GM12878 (cell line): Measurements from ENCODE around the gene CORO1C. TPM values are rescaled to one million over a fixed set of nuclear protein-coding genes. Genes with fewer than 3 reads are reported as not detected.

Experiments used
- ATAC-seq: fragments of 200-7000 bp; cut with Tn5 transposase; 3 replicates; pipeline ENCODE4 v1.9.1; 2020; ENCODE audit warnings: mild to moderate bottlenecking, moderate library complexity
- BruUV-seq: library from RNA; stranded (reverse); fragments of 400-500 nt; replicated peaks from 2 replicates; lab custom pipeline; 2021; lab: Mats Ljungman, UMichigan
- CTCF ChIA-PET: fragments of 300-600 bp; sonication (Branson Sonifier 250); formaldehyde crosslinking; extraction: SDS; loops from one replicate; lab custom pipeline; 2021; ENCODE audit warnings: inconsistent platforms; lab: Yijun Ruan, JAX
- POLR2A ChIA-PET: fragments of 350-600 bp; formaldehyde crosslinking; extraction: SDS; loops from one replicate; lab custom pipeline; 2021; ENCODE audit warnings: inconsistent platforms; lab: Charles Lee
- RAD21 ChIA-PET: fragments of 300-600 bp; sonication (Branson Sonifier 250); formaldehyde crosslinking; loops from one replicate; lab custom pipeline; 2023; ENCODE audit warnings: antibody characterized with exemption; ENCODE audit not compliant: unreplicated experiment; lab: Charles Lee
- SMC1A ChIA-PET: fragments of 300-600 bp; sonication (Branson Sonifier 250); formaldehyde crosslinking; loops from one replicate; lab custom pipeline; 2023; ENCODE audit not compliant: unreplicated experiment, uncharacterized antibody; lab: Charles Lee
- DNase-seq: peaks from one replicate; pipeline ENCODE4 v3.0.0-alpha.2; 2011; ENCODE audit warnings: low read depth, low spot score
- FAIRE-seq: peaks from 3 replicates; lab custom pipeline; 2011; peaks lifted over from hg19 to GRCh38; lab: Jason Lieb, UNC
- H2AFZ ChIP-seq: 2 replicates; pipeline ENCODE4 v1.6.0; 2011; ENCODE audit warnings: low read depth, low read length, control low read depth; ENCODE audit not compliant: control insufficient read depth
- H3K27ac ChIP-seq: 2 replicates; pipeline ENCODE4 v1.5.1; 2011; ENCODE audit warnings: control low read depth; ENCODE audit not compliant: control insufficient read depth, insufficient read depth
- H3K27me3 ChIP-seq, 2 experiments: replicated peaks in 1 of 2; 2 replicates each; pipeline versions ENCODE4 v1.6.0 to v1.6.1; 2011; ENCODE audit warnings: low read length in 1 of 2; ENCODE audit not compliant: control insufficient read depth in 2 of 2, insufficient read depth in 2 of 2
- H3K36me3 ChIP-seq, 2 experiments: 2 replicates each; pipeline ENCODE4 v1.5.1; 2011; ENCODE audit warnings: low read length in 1 of 2; ENCODE audit not compliant: control insufficient read depth in 2 of 2, insufficient read depth in 2 of 2
- H3K4me1 ChIP-seq: 2 replicates; pipeline ENCODE4 v1.6.1; 2011; ENCODE audit warnings: mild to moderate bottlenecking, low read length, moderate library complexity, mixed read lengths; ENCODE audit not compliant: control insufficient read depth, insufficient read depth
- H3K4me2 ChIP-seq: 2 replicates; pipeline ENCODE4 v1.6.0; 2011; ENCODE audit warnings: control low read depth; ENCODE audit not compliant: control insufficient read depth, insufficient read depth
- H3K4me3 ChIP-seq: fragments of 200-600 bp; sonication (generic); 2 replicates; pipeline ENCODE4 v1.5.1; 2016
- H3K79me2 ChIP-seq: 2 replicates; pipeline ENCODE4 v1.6.0; 2011; ENCODE audit warnings: low read length; ENCODE audit not compliant: control insufficient read depth, insufficient read depth
- H3K9ac ChIP-seq: 2 replicates; pipeline ENCODE4 v1.8.0; 2011; ENCODE audit warnings: low read length, control low read depth, mixed read lengths; ENCODE audit not compliant: control insufficient read depth, insufficient read depth
- H3K9me3 ChIP-seq: replicated peaks from 3 replicates; pipeline ENCODE4 v1.5.1; 2011; ENCODE audit warnings: mild to moderate bottlenecking, low read length; ENCODE audit not compliant: control insufficient read depth, insufficient read depth
- H4K20me1 ChIP-seq: 2 replicates; pipeline ENCODE4 v1.6.0; 2011; ENCODE audit not compliant: control insufficient read depth, insufficient read depth
- SPI1 ChIP-seq: IDR thresholded peaks from 2 replicates; pipeline ENCODE4 v1.6.1; 2011; ENCODE audit warnings: low read depth, mild to moderate bottlenecking, low read length, moderate library complexity, borderline replicate concordance; ENCODE audit not compliant: insufficient read depth
- TAF1 ChIP-seq: IDR thresholded peaks from 2 replicates; pipeline ENCODE4 v1.6.1; 2011; ENCODE audit warnings: mild to moderate bottlenecking, low read depth, low read length, borderline replicate concordance
- ZBTB4 ChIP-seq: fragments of 450-650 bp; formaldehyde crosslinking; IDR thresholded peaks from 2 replicates; pipeline ENCODE4 v1.4.0; 2022; ENCODE audit warnings: mild to moderate bottlenecking, moderate library complexity
- WGBS: methylation state at CpG from one replicate; pipeline ENCODE4 v1.1.6; 2016; ENCODE audit warnings: low lambda C conversion rate; ENCODE audit not compliant: insufficient replicate concordance, insufficient coverage; ENCODE audit errors: missing lambda C conversion rate; 5-methylcytosine and 5-hydroxymethylcytosine counted together
- in situ Hi-C: fragments of 300-500 bp; cut with MboI; formaldehyde crosslinking; loops from 9 replicates; pipeline ENCODE4 v1.14.3; 2018; ENCODE audit warnings: mixed read lengths
- intact Hi-C: fragments of 100-400 bp; cut with micrococcal nuclease; formaldehyde crosslinking; loops from one replicate; pipeline ENCODE4 v1.14.2; 2022; ENCODE audit not compliant: unreplicated experiment
- polyA plus RNA-seq, 11 experiments: library from polyadenylated mRNA; depleted of rRNA in 4 of 11; unstranded in 6 of 11; stranded (reverse) in 5 of 11; fragments of >200 nt; fragmentation: Nextera tagmentation in 4 of 11; fragmentation: Illumina TruSeq in 1 of 11; extraction: Ambion mirVana in 4 of 11; extraction: Trizol in 1 of 11; gene quantifications; 1 replicate in 1 of 11; 2 replicates in 10 of 11; pipeline versions ENCODE4 v1.2.1 to v1.2.3, GENCODE V29; 2011 to 2016; ENCODE audit warnings: inconsistent platforms in 2 of 11, missing spikeins in 2 of 11, low read depth in 1 of 11
- total RNA-seq, 4 experiments: library from RNA; depleted of rRNA in 3 of 4; stranded (reverse); fragments of >200 nt in 3 of 4; fragmentation: Illumina TruSeq in 1 of 4; extraction: Trizol in 1 of 4; gene quantifications; 2 replicates each; pipeline versions ENCODE4 v1.2.1 to v1.2.3, GENCODE V29; 2013 to 2021

CORO1C gene
- total and polyA plus RNA-seq, 10 of the 15 experiments (the other 5 are each of a cell fraction or from before 2014, with no cell fraction given) = 52.7 to 254 (median 171) TPM

- Histone ChIP-seq H3K4me2 (no peak overlapping the region), H4K20me1 (no peaks in the 10 kb centered on the region), H3K4me1 (peaks cover 20% of the 10 kb centered on the region), H2AFZ (no peak overlapping the region), H3K36me3 (peaks cover 12 to 45% of the 10 kb centered on the region in 2 experiments), H3K27ac (peak overlapping the region; percentile 11; the same call in 1 of the 2 replicates), H3K9me3 (no peaks in the 10 kb centered on the region), H3K79me2 (peaks cover 69% of the 10 kb centered on the region), H3K4me3 (no peak overlapping the region), H3K9ac (no peak overlapping the region), H3K27me3 (no peaks in the 10 kb centered on the region)
- BruUV-seq = no TSS peak
- ATAC-seq = peak; percentile 70
- 62% methylated on average over 5 of the region's 5 CpGs for WGBS
- in situ Hi-C loops = no loop called here
- DNase-seq = no peak
- peak; percentile 35 for FAIRE-seq
- ChIA-PET SMC1A (interaction anchor here (0.9 to 4.9 kb wide), 13 partner anchors 9 to 103 kb away, joined by 3 to 25 read pairs (median 7); no protein-coding TSS in a partner anchor), POLR2A (interaction anchor here (0.6 to 2.8 kb wide), 7 partner anchors 8 to 33 kb away, joined by 3 to 10 read pairs (median 6); no protein-coding TSS in a partner anchor), CTCF (interaction anchor here (1.1 to 2.0 kb wide), 9 partner anchors 10 to 137 kb away, joined by 3 to 7 read pairs (median 4); no protein-coding TSS in a partner anchor), RAD21 (interaction anchor here (1.1 to 2.4 kb wide), 5 partner anchors 10 to 16 kb away, joined by 3 to 11 read pairs (median 4); no protein-coding TSS in a partner anchor)
- intact Hi-C loops = no loop called here
- TF ChIP-seq SPI1 = peak; percentile 30; the same call in 1 of the 2 replicates
- no peak for TF ChIP-seq TAF1
- TF ChIP-seq ZBTB4 (CRISPR knock-in tag) = no peak
Observed at GRCh38 chr12:108701779-108702441, 29.4 kb downstream of the CORO1C start.
